ENCODE data around the gene HOXA9.

The HOXA9 gene

GRCh38 chr7:27187475-27188385 lies 22.4 kb upstream of the HOXA9 start:
- TF ChIP-seq TOX (CRISPR knock-in tag; IDR thresholded peaks at IDR 0.05; ENCODE audit: borderline replicate concordance) = no peak
- no peak for TF ChIP-seq CREB5 (CRISPR knock-in tag; IDR thresholded peaks at IDR 0.05; ENCODE audit: low read depth)
- TF ChIP-seq CSRNP3 (CRISPR knock-in tag; IDR thresholded peaks at IDR 0.05) = no peak
- no peak for ATAC-seq

GRCh38 chr7:27186668-27187474 lies 21.5 kb upstream of the HOXA9 start:
- no peak for ATAC-seq

GRCh38 chr7:27185854-27186667 lies 20.7 kb upstream of the HOXA9 start:
- ATAC-seq = 0 out of 3 replicates have a peak, but pooled peaks have one; percentile 2
- no peak for TF ChIP-seq TOX (CRISPR knock-in tag; IDR thresholded peaks at IDR 0.05; ENCODE audit: borderline replicate concordance)
- TF ChIP-seq CSRNP3 (CRISPR knock-in tag; IDR thresholded peaks at IDR 0.05) = no peak
- no peak for TF ChIP-seq CSDC2 (CRISPR knock-in tag; IDR thresholded peaks at IDR 0.05)
- no peak for TF ChIP-seq ZFP30 (CRISPR knock-in tag; IDR thresholded peaks at IDR 0.05)
- no peak for TF ChIP-seq GLIS3 (CRISPR knock-in tag; IDR thresholded peaks at IDR 0.05)
- TF ChIP-seq ZFP3 (CRISPR knock-in tag; IDR thresholded peaks at IDR 0.05) = no peak
- TF ChIP-seq BACH2 (CRISPR knock-in tag; IDR thresholded peaks at IDR 0.05; ENCODE audit: borderline replicate concordance) = no peak
- TF ChIP-seq ISL1 (CRISPR knock-in tag; IDR thresholded peaks at IDR 0.05) = no peak
- no peak for TF ChIP-seq PATZ1 (CRISPR knock-in tag; IDR thresholded peaks at IDR 0.05; ENCODE audit: borderline replicate concordance)
- TF ChIP-seq PPARA (CRISPR knock-in tag; IDR thresholded peaks at IDR 0.05; ENCODE audit: borderline replicate concordance) = no peak
- no peak for TF ChIP-seq RARB (CRISPR knock-in tag; IDR thresholded peaks at IDR 0.05)

More at GRCh38 chr7:27186668-27187474, 21.5 kb upstream of the HOXA9 start:
- TF ChIP-seq OSR1 (CRISPR knock-in tag; IDR thresholded peaks at IDR 0.05) (no peak), ISL1 (CRISPR knock-in tag; IDR thresholded peaks at IDR 0.05) (no peak), ZNF70 (CRISPR knock-in tag; IDR thresholded peaks at IDR 0.05) (no peak), CREB5 (CRISPR knock-in tag; IDR thresholded peaks at IDR 0.05; ENCODE audit: low read depth) (no peak), ZC3H10 (CRISPR knock-in tag; IDR thresholded peaks at IDR 0.05) (no peak), ZNF565 (CRISPR knock-in tag; conservative IDR thresholded peaks at IDR 0.05; ENCODE audit: low read depth) (no peak), ARNTL (CRISPR knock-in tag; IDR thresholded peaks at IDR 0.05; ENCODE audit: borderline replicate concordance, low read depth) (no peak), CSDC2 (CRISPR knock-in tag; IDR thresholded peaks at IDR 0.05) (no peak), RARB (CRISPR knock-in tag; IDR thresholded peaks at IDR 0.05) (no peak)
